HG03460 (cell line): ENCODE results near the gene DCX.
"Not testable (repeated sequence)": the region's sequence is repeated elsewhere in the genome, so short reads cannot be mapped to it uniquely, and the experiment has no call there.

ENCODE experiments used
- ATAC-seq: cut with Tn5 transposase; IDR thresholded peaks from one replicate; pipeline ENCODE4 v1.9.1; 2021; ENCODE audit not compliant: unreplicated experiment

The DCX gene

GRCh38 chrX:111372086-111372485 is 39.9 kb downstream of the DCX start:
- no peak for ATAC-seq

GRCh38 chrX:111365770-111366325 is 46.1 kb downstream of the DCX start:
- ATAC-seq: no peak

- no peak for ATAC-seq
These were observed 48.3 kb downstream of the DCX start for GRCh38 chrX:111363741-111364140.

- no peak for ATAC-seq
These were observed 50.2 kb downstream of the DCX start for GRCh38 chrX:111361751-111362150.

GRCh38 chrX:111360839-111361238 is 51.2 kb downstream of the DCX start:
- no peak for ATAC-seq

- ATAC-seq: no peak
These were observed 56.4 kb downstream of the DCX start for GRCh38 chrX:111355523-111356115.

GRCh38 chrX:111354496-111354895 is 57.5 kb downstream of the DCX start:
- ATAC-seq: no peak

- ATAC-seq: no peak
These were observed 58.2 kb downstream of the DCX start for GRCh38 chrX:111353793-111354192.

- ATAC-seq: peak; percentile 68
These were observed 59.6 kb downstream of the DCX start for GRCh38 chrX:111352424-111352823.

GRCh38 chrX:111349934-111350333 is 62.1 kb downstream of the DCX start:
- no peak for ATAC-seq

GRCh38 chrX:111349101-111349500 is 62.9 kb downstream of the DCX start:
- no peak for ATAC-seq

GRCh38 chrX:111348429-111348828 is 63.6 kb downstream of the DCX start:
- ATAC-seq: no peak

- not testable (repeated sequence) for ATAC-seq
These were observed 65.8 kb downstream of the DCX start for GRCh38 chrX:111346150-111346549.

- no peak for ATAC-seq
These were observed 71.9 kb downstream of the DCX start for GRCh38 chrX:111340054-111340453.

- ATAC-seq: peak; percentile 62
These were observed 72.8 kb downstream of the DCX start for GRCh38 chrX:111339212-111339611.

GRCh38 chrX:111338095-111338698 is 73.8 kb downstream of the DCX start:
- no peak for ATAC-seq

- no peak for ATAC-seq
These were observed 74.8 kb downstream of the DCX start for GRCh38 chrX:111337067-111337637.

GRCh38 chrX:111336141-111336540 is 75.9 kb downstream of the DCX start:
- ATAC-seq: no peak

GRCh38 chrX:111329370-111329769 is 82.6 kb downstream of the DCX start:
- no peak for ATAC-seq

GRCh38 chrX:111328858-111329257 is 83.1 kb downstream of the DCX start:
- no peak for ATAC-seq

GRCh38 chrX:111322231-111322855 is 89.6 kb downstream of the DCX start:
- no peak for ATAC-seq

GRCh38 chrX:111319451-111319850 is 92.5 kb downstream of the DCX start:
- no peak for ATAC-seq
